T47D (cell line): ENCODE data around the gene ZNF75A.

Experiments
- DNase-seq, 2 experiments: peaks; one replicate each; pipeline versions ENCODE4 v3.0.0 to v3.0.0-alpha.2; 2011 to 2012; ENCODE audit warnings: low read depth in 1 of 2, low spot score in 1 of 2
- JUND ChIP-seq: IDR thresholded peaks from 2 replicates; pipeline ENCODE4 v1.6.1; 2012; ENCODE audit warnings: low read depth
- in situ Hi-C: cut with HindIII; loops from 2 replicates; pipeline ENCODE4 v1.10.0; 2016; ENCODE audit warnings: low sequenced_read_pairs, low pct_unique_long_range_greater_than_20kb

Gene ZNF75A

DNA sequence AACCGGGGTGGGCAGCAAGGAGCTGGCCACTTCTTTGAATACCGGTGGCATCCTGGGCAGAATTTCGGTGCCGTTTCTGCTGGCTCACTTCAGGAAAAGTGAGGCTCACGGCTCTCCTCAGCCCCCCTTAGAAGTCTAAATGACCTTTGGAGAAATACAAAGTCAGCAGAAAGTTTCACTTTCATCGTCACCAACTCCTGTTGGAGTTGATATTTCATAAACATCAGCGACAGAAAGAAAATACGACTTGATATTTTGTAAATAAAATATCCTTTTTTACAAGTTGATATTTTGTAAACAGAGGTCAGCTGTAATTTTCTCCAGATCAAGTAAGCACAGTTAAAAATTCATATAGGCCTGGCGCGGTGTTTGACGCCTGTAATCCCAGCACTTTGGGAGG, 781 bp downstream of the ZNF75A start:
- TF ChIP-seq JUND: no peak
- DNase-seq: no peak
- in situ Hi-C loops: no loop called here

DNA sequence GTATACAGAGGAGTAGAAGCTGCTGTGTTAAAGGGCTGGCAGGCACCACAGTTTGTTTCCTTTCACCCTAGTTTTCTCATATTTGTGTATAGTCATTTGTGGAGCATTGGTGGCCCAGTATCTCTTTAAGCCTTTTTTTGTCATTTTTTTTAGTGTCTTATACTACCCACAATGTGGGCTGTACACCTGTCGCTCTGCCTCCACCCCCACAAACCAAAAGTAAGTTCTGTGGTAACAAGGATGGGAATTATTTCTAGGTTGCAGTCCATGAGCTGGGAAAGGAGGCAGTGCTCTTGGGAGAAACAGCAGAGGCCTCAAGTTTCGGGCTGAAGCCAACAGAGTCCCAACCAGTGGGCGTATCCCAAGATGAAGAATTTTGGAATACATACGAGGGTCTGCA, 6.2 kb downstream of the ZNF75A start:
- in situ Hi-C loops: no loop called here
- no peak for DNase-seq
- TF ChIP-seq JUND: no peak

DNA sequence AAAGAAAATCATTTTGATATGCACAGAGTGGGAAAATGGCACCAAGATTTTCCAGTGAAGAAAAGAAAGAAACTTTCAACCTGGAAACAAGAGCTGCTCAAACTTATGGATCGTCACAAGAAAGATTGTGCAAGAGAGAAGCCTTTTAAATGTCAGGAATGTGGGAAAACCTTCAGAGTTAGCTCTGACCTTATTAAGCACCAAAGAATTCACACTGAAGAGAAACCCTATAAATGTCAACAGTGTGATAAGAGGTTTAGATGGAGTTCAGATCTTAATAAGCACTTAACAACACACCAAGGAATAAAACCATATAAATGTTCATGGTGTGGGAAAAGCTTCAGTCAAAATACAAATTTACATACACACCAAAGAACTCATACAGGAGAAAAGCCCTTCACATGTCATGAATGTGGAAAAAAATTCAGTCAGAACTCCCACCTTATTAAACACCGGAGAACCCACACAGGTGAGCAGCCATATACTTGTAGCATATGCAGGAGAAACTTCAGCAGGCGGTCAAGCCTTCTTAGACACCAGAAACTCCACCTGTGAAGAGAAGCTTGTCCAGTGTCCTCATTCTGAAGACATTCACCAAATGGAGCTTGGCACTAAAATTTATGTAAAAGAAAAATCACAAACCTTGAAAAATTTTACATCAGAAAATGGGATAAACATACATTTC, 12.2 kb downstream of the ZNF75A start:
- no peak for TF ChIP-seq JUND
- in situ Hi-C loops: no loop called here
- peak in 1 of 2 experiments; percentile 45 for DNase-seq

DNA sequence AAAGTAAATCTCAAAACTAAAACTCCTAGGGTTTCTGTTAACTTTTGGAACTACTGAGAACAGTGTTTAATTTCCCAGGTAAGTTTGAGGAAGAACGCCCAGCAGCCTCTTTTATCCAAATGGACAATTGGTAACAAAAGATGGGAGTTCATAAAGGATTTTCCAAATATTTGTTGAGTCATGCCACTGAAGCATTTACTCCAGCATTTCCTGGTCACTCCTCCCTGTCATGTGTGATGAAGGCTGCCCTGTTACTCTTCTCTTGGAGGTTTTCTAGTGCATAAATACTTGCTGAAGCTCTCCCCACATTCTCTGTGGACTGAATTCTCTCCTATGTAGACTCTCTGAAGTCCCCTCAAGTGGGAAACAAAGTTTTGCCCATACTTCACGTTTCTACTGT, 16.5 kb downstream of the ZNF75A start:
- in situ Hi-C loops: no loop called here
- no peak for TF ChIP-seq JUND
- DNase-seq: no peak

DNA sequence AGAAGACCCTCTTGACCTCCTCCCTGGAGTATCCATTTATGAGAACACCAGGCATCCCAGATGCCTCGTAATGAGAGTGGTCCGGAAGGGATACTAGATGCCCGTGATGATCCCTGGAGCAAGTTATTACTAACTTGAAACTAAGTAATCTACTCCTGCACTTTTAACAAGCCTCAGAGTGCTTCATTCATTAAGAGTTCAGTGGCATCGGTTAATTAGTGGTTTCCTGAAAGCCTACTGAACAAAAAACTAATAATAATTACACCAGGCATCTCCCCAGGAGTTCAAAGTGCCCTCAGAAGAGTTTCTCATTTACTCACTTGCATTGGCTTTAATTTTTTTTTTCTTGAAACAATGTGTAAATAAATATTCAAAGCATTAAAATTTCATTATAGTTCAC, 22.2 kb downstream of the ZNF75A start:
- in situ Hi-C loops: no loop called here

DNA sequence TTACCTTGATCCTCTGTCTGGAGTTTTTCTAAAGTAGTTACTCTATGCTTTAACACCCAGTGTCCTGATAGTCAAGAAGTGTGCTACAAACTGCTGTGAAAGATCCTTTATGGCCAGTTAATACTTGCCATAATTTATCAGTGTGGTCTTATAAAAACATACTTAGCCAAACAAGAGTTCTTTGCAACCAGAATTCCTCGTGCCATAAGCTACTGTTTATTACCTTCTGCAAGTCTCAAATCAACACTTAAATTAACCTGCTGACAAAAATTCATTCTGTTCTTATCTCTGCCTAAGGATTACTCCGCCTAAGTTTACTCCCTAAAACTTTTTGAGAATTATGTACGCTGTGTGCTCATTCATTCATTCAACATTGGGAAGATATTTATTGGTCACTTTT, 22.8 kb downstream of the ZNF75A start:
- no peak for TF ChIP-seq JUND
- in situ Hi-C loops: no loop called here
- DNase-seq: no peak

More for the DNA sequence above, 22.2 kb downstream of the ZNF75A start:
- no peak for TF ChIP-seq JUND
- DNase-seq: no peak

DNA sequence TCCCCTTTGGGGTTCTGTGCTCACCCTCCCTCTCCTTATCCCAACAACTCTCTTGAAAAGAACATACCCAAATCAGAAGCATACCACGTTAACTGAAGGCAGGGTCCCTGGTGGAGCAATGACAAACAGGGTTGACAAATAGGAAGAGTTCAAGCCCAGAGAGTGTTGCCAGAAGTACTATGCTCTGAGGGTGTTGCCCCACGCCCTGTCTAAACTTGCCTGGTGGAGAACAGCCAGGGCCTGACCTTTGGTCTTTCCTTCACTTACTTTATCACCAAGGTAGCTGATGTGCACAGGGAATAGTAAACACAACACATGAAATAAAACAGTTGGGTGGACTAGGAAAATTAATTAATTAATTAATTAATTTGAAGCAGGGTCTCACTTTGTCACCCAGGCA, 23.3 kb downstream of the ZNF75A start:
- in situ Hi-C loops: no loop called here
- DNase-seq: no peak
- no peak for TF ChIP-seq JUND

DNA sequence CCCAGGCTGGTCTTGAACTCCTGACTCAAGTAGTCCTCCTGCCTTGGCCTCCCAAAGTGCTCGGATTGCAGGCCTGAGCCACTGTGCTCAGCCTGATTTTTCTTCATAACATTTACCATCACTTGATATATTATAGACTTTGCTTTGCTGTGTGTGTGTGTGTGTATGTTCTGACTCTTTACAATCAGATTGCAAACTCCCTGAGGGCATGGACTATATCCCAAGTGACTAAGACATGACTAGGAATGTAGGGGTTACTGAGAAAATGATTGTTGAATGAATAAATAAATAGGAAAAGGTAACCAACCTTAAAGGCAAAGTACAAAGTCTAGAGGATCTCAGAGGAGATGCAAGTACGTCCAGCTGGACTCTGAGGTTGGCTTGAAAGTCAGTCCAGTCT, 40.7 kb downstream of the ZNF75A start:
- in situ Hi-C loops: no loop called here
- TF ChIP-seq JUND: no peak
- peak in 1 of 2 experiments; percentile 62 for DNase-seq

DNA sequence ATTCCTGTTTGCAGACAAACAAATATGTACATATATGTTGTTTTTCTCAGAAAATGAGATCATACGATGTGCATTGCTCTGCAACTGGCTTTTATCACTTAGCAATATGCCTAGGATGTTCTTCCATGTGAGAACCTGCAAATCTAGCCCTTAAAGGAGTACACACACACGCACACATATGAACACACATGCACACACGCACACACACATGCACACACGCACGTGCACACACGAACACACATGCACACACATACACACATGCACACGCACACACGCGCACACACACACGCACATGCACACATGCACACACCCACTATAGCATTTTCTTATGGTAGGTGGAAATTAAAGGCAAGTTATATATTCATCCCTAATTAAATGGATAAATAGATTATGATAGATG, 42.3 kb downstream of the ZNF75A start:
- DNase-seq: no peak
- in situ Hi-C loops: no loop called here
- no peak for TF ChIP-seq JUND

DNA sequence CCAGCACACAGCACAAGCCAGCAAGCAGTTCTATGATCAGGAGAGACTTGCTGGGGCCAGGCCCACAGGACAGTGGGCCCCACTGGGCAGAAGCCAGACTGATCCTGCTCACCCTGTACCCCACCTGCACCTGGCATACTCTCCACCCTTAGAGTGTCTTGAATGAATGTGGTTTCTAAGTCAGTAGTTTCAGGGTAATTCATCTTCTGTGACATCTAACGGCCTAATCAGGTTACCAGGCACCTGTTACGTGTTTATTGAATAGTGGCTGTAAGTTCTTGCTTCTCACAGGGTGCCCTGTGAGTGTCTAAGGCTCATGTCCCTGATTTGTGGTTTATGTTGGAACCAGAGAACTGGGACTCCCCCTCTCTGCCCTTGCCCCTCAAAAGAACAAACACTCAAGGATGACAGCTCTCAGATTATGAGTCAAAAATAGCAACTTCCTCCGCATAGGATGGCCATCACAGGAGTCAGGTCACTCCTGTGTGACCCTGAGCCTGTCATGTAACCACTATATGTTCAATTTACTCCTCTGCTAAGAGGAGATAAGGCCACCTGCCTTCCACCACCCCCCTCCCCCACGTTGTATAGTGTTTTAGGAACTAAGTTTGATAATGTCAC, 43.4 kb downstream of the ZNF75A start:
- no peak for TF ChIP-seq JUND
- in situ Hi-C loops: no loop called here
- DNase-seq: no peak

DNA sequence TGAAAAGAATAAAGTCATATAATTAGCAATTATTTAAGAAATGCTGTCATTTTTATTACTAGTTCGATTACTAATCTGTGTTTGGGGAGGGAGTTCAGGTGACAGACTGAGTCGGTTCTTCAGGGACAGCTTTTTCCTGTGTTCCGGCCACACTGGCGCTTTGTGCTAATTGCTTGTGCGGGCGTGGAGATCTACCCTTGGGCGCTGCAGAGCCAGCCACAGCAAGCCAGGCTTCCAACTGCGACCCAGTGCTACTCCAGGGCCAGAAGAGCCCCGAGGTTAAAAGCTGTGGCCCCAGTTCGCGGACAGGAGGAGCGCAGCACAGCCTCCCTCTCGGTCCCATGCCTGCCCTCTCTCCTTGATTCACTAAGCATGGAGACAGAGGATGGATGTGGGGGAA, 43.9 kb downstream of the ZNF75A start:
- in situ Hi-C loops: no loop called here
- no peak for DNase-seq
- no peak for TF ChIP-seq JUND

DNA sequence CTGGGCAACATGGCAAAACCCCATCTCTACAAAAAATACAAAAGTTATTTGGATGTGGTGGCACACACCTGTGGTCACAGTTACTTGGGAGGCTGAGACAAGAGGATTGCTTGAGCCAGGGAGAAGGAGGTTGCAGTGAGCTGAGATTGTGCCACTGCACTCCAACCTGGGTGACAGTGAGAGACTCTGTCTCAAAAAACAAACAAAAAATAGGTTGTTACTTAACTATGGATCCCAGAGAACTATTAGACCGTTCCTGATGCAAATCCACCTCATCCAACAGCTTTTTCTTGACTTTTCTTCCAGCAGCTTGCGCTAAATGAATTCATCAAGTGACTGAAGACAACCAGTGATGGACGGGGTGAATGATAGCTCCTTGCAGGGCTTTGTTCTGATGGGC, 50.3 kb downstream of the ZNF75A start, which contains the start of gene OR2C1:
Gene OR2C1, plus strand, starts transcription at position 301 of the 400 bp plus-strand sequence. Its CDS starts 52 bp downstream, at position 353.
- in situ Hi-C loops: no loop called here
- no peak for DNase-seq
- TF ChIP-seq JUND: no peak

DNA sequence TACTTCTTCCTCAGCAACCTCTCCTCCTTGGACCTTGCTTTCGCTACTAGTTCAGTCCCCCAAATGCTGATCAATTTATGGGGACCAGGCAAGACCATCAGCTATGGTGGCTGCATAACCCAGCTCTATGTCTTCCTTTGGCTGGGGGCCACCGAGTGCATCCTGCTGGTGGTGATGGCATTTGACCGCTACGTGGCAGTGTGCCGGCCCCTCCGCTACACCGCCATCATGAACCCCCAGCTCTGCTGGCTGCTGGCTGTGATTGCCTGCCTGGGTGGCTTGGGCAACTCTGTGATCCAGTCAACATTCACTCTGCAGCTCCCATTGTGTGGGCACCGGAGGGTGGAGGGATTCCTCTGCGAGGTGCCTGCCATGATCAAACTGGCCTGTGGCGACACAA, 50.8 kb downstream of the ZNF75A start:
- in situ Hi-C loops: no loop called here
- TF ChIP-seq JUND: no peak
- DNase-seq: no peak

DNA sequence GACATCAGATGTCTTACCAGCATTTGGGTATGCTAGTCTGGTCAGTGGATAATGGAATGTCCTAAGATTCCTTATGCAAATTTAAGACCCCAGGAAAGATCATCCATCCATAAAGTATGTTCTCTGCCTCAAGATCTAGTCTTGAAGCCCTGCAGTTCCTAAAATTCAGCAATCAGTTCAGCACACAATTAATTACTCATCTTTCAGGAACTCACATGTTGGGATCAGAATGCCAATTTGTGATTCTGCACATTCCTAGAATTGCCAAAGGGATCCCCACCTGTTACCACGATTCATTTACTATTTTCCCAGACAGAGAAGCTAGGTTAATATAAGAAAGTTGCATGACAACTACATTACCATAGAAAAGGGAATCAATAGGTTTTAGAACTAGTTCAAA, 53.6 kb downstream of the ZNF75A start:
- no peak for DNase-seq
- TF ChIP-seq JUND: no peak
- in situ Hi-C loops: no loop called here
